HG03060 (cell line): Measurements from ENCODE around the gene ASCL2.

ENCODE experiments used
- ATAC-seq: cut with Tn5 transposase; IDR thresholded peaks from one replicate; pipeline ENCODE4 v1.9.1; 2021; ENCODE audit warnings: low read depth, moderate number of reproducible peaks; ENCODE audit not compliant: unreplicated experiment

Gene ASCL2

DNA sequence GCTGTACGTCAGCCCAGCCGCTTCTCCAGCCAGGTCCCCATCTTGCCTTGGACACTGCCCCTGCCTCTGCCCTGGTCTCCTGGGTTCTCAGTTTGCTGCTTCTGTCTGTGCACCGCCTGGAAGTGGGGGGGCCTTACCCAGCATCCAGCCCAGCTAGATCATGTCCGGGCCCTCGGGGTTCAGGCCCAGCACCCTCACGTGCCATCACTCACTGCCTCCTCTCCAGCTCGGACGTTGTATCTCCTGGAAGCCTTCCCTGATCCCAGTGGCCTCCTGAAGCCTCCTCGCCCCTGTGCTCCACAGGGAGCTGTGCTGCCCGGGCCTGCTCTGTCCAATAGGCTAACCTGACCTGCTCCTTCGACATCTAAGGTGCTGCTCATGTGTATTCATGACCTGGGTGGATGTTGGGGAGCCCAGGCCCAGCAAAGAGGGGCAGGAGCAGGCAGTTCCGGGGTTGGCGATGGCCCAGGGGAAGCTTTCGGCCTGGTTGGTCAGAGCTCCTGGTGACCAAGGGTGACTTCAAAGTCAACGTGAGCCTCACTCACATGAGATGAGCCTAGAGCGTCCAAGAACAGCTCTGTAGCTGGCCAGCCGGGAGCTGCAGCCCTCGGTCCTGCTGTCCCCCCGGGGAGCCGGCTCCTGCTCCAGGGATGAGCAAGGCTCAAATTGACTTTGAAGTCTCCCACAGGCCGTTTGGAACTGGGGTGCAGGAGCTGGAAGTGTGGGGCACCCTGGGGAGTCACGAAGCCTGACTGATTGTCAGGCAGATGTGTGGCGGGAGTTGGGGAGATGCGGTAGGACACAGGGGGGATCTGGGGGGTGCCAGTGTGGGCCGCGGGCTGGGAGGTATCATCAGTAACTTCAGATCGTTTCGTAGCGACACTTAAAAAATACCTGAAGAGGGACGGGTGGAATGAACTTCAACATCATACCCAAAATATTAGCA lies 5.2 kb upstream of the ASCL2 start:
- ATAC-seq = no peak

DNA sequence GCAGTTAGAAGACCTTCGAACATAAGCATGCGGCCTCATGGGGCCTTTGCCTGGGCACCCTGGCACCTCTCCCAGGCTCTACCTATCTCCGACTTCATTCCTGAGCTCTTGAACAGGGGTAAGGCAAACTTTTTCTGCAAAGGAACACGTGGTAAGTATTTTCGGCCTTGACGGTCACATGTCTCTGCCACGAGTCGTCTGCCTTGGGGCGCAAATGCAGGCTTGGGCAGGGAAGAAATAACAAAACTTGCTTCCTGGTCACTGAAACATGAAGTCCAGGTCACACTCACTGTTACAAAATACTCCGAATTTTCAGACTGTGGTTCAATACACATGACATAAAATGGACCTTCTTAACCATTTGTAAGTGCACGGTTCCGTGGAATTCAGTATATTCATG lies 3.4 kb upstream of the ASCL2 start:
- ATAC-seq = no peak

DNA sequence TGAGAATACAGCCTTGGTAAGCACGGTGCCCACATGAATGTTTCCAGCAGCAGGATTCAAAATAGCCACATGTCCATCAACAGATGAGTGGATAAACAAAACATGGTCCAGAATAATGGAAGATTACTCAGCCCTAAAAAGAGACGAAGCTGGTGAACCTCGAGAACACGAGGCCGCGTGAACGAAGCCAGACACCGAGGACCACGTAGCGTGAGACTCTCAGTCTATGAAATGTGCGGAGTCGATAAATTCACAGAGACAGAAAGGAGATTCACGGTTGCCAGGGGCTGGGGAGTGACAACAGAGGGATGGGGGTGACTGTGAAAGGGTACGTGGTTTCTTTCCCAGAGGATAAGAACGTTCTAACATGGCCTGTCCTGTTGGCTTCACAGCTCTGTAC lies 2.9 kb upstream of the ASCL2 start:
- ATAC-seq = no peak

DNA sequence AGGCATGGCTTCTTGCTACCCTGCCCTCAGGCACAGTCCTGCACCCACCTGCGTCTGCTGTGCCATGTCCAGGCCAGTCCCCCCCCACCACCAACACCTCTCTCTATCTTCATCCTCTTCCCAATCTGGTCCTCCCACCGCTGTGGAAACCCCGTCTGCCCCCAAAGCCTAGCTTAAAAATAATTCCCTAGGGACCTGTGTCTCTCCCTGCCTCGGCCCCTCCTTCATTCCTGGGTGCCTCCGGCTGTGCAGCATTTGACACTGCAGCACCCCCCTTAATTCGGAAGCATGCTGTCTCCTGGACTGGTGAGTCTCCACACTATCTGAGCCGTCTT lies 2.5 kb upstream of the ASCL2 start:
- ATAC-seq = no peak

DNA sequence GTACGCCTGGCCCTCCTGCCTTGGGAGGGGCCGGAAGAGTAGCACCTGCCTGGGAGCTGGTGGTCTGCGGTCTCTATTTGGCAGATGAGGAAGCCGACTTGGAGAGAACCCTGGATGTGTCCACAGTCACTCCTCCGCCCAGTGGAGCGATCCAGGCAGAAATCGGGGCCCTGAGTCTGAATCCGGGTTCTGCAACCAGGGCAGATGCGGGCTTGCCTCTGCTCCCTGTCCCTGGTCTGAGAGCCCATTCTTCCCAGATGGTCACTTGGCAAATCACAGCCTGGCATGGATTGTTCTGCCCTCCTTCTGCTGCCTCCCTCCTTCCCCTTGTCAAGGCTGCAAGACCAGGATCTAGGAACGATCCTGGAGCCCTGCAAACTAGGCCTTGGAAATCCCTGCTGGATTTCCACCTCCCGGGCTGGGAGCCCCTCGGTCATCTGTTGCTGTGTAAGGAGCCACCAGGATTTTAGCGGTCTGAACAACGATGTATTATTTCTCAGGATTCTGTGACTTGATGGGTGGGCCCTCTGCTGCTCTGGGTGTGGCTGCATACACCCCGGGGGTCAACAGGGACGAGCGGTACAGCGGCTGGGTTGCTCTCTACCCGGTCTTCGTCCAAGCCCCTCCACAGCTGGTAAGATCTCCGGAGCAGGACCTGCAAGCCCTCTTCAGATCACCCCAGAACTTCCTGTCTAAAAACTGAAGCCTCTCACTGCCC lies 2.0 kb upstream of the ASCL2 start:
- ATAC-seq = no peak

DNA sequence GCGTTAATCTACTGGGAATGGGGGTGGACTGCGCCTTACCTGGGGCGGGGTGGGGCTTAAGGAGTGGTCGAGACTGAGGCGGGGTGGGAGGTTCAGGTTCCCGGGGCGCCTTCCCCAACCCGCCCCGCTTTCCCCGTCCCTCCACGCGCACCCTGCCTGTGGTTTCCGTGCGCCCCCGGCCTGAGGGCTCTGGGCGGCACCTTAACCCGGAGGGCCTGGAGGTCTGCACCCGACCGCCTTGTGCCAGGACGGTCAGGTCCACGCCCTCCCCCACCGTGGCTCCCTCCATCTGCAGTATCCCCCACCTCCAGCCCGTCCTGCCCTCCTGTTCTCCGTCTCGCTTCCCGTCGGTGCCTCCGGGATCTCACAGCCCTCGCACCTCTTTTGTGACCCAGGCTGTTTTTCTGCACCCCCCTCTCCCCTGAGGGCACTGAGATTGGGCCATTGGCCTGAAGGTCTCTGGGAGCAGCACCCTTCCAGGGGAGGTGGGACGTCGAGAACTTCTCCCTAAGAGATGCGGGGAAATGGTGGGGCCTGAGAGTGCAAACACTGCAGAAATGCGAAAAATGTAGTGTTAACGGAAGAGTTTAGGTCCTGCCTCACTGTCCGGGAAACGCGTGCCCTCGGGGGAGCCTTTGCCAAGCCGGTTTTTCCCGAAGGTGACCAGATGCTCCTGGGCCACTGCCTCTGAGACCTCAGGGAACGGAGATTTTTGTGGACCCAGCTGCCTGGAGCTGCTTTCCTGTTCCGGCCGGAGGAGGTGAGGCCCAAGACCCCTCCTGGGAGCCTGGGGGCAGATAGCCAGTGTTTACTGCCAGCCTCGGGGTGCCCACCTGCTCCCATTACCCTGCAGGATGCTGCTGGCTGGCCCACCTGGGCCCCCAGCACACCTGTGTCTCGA lies 1.2 kb upstream of the ASCL2 start:
- no peak for ATAC-seq

DNA sequence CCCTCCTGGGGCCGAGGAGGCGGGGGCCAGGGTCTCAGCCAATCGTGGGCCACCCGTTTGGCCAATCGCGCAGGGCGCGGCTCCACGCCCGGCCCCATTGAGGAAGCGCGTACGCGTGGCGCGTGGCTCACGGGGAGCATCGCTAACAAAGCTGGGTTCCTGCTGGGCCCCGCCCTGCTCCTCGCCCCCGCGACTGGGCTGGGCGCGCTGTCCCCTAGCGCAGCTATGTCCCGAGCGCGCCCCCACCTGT lies 614 bp upstream of the ASCL2 start:
- no peak for ATAC-seq

DNA sequence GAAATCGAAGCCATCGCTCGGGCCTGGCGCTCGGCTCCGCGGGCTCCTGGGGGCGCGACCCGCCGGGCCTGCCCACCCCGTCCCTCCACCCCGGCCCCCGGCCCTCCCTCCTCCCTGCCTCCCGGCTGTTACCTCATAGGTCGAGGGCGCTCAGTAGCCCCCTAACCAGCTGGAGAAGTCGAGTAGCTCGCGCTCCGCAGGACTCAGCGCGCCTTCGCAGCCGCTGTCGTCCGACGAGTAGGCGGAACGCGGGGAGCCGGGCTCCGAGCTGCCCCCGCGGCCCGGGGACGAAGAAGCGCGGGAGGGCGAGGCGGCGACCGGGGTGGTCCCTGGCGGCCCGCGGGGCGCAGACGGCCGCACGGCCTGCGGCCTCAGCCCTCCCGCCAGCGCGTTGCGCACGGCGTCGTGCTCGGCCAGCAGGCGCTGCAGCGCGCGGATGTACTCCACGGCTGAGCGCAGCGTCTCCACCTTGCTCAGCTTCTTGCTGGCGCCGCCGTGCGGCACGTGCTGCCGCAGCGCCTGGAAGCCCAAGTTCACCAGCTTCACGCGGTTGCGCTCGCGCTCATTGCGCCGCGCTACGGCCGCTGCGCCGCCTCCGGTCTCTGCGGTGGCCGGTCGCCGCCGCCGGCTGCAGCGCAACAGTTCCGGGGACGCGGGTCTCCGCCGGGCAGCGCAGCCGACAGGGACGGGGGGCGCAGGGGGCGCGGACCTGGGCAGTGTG lies 627 bp downstream of the ASCL2 start:
- ATAC-seq = no peak

DNA sequence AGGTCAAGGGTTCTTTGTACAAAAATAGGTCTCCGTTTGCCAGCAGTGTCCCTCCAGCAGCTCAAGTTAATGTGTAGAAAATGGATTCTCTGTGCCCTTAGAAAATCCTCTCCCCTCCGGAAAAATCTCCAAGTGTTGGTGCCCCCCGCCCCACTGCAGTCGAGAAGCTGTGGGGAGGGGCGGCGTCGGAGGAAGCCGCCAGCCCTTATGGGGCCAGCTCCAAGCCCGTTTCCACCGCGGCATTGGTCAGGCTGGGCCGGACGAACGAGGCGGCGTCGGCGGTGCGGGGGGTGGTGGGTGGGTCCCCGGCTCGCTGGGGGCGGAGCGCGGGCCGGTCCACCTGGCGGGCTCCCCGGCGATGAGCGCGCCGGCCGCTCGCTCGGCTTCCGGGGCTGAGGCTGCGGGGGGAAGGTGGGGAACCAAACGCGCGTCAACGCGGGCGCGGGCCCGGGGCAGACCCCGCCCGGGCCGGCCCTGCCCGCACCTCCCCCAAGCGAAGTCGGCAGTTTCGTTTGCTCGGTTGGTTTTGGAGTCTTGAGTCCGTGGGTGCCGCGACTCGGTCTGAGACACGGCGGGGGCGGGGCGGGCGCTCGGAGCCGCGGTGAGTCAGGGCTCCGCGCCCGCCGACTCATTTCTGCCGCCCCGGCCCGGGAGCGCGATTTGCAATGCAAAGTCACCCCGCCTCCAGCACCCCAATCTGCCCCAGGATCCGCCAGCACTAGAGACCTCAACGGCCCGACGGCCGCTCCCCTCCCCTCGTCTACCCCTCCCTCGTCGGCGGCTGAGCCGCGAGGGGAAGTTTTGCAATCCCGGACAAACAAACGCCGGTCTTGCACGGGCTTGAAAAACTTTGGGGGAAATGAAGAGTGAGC lies 1.4 kb downstream of the ASCL2 start:
- no peak for ATAC-seq

DNA sequence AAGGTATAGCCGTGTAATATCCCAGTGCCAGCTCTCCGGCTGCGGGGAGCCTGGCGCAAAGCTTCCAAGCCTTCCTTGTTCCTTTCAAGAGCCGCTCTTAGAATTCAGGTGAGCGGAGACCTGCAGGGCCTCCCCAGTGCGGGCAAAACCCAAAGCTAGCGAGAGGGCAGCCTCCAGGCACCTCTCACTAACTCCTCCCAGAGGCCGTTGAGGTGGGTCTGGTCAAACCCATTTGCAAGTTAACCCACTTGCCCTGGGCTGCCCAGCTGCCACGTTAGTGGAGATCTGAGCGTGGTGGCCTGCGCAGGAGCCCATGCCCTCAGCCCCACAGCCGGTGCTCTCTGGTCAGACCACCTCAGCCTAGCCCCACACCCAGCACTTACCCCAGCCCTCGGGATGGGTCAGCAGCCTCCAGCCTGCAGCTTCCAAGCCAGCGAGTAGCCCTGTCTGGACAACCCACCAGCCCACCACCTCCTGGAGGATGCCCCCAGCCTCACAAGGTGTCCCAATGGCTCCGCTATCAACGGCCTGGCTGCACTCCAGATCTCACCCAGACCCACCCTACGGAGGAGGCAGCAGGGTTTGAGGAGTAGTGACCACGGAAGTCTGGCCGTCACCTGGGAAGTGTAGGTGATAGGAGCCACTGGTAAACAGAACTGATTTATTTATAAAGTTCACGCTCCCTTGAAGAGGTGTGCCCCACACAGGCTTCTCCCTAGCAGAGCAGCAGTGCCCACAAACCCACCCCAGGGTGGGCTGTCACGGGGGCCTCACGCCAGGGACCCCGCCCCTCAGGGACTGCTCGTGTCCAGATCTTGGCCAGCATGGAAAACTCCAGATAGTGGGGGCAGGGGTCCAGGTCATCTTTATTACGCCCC lies 2.3 kb downstream of the ASCL2 start:
- no peak for ATAC-seq

DNA sequence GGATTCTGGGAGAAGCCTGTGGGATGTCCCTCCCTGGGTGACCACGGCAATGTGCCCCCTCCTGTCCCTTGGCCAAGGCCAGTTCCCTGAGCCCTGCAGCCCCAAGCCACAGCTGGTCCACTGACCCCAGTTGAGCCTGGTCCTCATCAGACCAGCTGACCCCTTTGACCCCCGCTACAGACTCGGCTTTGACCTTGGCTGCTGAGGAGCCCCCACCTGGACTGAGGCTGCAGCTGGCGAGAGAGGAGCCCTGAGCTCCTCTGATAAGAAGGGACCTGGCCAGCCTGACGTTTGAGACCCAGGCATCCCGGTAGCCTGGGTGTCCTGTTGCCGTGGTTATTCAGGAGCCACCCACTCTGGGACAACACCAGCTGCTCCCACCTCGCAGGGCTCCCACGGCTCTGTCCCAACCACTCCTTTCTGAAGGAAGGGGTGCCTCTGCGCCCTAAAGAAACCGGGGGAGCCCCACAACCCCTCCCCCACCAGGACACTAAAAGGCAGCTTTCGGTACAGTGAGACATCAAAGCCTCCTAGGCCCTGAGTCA lies 3.0 kb downstream of the ASCL2 start:
- ATAC-seq = no peak

DNA sequence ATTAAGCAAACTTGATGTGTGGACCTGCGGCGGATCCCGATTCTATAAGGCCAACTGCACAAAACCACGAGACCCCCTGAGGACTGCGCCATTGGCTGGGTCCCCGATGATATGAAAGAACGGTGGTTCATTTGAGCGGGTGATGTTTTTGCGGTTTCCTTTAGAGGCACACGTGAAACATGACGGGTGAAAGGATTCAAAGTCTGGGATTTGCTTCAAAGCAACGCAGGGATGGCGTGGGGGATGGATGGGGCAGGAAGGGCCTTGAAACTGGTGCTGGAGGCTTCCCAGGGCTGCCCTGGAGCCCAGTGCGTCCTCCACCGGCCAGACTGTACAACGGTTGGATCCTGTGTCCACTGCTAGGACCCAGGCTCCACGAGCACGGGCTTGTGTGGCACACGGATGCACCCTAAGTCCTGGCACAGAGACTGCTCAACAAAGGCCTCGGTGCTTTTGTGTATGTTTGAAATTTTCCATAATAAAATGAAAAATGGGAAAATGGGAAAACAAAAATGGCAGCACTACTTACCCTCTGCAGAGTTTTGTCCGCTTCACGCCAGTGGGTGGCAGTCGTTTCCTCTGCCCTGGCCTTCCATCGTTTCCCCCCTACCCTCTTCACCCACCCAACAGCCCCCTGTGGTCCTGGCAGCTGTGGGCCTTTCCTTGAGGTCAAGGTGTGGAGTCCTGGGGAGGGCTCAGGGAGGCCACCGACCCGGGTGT lies 3.6 kb downstream of the ASCL2 start:
- no peak for ATAC-seq

DNA sequence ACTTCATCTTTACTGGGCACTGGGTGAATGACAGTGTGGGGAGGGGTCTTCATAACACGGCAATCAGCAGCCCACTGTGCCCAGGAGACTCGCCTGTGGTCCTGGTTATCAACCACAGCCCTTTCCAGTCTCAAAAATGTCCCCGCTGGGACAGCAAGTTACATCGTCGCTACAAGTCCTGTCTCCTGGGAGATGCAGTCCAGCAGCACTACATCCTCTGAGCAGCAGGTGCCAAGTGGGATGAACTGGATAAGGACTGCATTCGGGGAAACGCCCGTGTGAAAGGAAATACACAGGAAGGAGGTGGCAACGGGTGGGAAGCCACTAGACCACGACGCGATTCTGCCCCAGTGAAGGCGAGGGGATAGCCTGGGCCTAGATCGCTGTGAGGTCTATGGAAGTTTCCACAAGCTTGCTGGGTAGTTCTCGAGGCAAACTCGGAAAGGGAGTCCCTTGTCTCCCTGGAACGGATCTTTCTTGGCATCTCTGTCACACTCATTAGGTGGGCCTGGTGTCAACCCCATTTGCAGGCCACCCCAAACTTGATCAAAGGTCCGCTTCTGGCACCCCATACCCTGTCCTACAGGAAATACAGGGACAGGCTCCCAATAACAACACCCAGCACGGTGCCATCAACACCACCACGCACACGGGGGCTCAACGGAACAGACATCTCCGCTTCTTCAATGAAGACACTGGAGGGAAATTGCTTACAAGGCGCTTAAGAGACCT lies 4.4 kb downstream of the ASCL2 start:
- no peak for ATAC-seq

DNA sequence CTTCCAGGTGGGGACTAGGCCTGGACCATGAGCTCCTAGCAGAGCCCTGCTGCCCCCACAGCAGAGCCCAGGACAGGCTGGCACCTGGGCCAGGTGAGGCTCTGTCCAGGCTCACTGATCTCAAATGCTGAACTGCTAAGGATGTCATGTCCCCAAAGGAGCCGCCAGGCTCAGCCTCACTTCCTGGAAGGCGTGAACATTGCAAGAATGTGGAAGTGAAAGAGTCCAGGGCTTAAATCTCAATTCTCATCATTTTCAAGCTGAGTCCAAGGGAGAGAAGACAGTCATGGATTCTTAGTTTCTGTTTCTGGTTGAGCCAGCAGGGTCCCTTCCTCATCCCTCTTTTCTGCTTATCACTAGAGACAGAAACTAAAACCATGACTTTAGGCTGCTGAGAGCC lies 5.0 kb downstream of the ASCL2 start:
- no peak for ATAC-seq

DNA sequence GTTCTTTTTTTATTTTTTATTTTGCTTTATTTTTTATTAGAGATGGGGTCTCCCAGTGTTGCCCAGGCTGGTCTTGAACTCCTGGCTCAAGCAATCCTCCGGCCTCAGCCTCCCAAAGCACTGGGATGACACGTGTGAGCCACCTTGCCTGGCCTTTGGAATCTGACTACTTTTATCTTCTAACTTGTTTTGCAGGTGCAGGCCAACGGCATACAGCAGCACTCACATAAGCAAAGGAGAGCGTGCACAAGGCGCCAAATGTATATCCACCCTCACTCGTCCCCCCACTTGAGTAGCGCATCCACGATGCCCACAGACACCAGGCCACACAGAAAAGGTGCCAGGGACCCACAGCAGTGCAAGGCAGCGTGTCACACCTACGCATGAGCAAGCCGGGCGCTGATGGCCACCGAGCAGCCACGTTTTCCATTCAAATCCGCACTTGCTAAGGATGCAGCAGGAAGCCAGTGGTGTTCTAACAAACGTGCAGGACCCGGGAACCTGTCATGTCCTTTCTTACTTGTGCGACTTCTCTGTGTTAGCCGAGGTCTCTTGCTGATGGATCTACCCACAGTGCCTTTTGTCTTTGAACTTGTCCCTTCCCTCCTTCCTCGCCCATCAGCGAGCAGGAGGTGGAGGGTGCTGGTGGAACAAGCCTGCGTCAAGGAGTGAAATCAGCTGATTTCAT lies 5.9 kb downstream of the ASCL2 start:
- no peak for ATAC-seq

DNA sequence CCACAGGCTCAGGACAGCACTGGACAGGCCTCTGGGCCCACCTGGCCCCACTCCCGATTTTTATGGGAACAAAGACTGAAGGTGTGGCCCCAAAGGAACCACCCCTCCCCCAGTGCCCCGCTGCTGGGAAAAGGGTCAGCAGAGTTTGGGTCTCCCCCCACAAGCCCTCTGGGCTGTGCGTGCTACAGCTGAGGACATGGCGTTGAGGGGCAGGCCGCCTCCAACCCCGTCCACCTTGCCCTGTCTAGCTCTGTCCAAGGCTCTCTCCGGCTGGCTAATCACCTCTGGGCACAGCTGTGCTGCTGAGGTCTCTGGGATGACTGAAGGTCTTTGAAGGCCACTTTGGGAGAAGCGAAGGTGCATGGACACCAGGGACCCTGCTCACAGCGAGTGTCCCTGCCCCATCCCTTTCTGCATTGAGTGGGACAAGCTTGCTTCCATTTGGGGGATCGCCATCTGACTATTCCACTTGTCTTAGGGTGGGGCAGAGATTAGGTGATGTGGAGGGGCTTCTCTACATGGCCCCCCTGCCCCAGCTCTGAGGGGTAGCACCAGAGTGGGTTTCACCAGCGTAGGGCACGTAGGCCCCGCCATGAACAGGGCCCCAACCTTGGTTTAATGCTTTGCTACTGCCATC lies 6.5 kb downstream of the ASCL2 start:
- no peak for ATAC-seq
